WI38 (cell line): Measurements from ENCODE around the gene ZBP1.

Source experiments
- H3K4me3 ChIP-seq: 2 replicates; pipeline ENCODE4 v1.5.1; 2011; ENCODE audit warnings: low read depth, mild to moderate bottlenecking, control low read depth, low read length
- TF ChIP-seq, protein P1 (sequence below): IDR thresholded peaks from 2 replicates; pipeline ENCODE4 v1.5.1; 2012; ENCODE audit warnings: low read depth, mild to moderate bottlenecking, control low read depth, low read length

ZBP1 gene

GRCh38 chr20:57598060-57598459, 22.2 kb downstream of the ZBP1 start:
- TF ChIP-seq, protein P1, sequence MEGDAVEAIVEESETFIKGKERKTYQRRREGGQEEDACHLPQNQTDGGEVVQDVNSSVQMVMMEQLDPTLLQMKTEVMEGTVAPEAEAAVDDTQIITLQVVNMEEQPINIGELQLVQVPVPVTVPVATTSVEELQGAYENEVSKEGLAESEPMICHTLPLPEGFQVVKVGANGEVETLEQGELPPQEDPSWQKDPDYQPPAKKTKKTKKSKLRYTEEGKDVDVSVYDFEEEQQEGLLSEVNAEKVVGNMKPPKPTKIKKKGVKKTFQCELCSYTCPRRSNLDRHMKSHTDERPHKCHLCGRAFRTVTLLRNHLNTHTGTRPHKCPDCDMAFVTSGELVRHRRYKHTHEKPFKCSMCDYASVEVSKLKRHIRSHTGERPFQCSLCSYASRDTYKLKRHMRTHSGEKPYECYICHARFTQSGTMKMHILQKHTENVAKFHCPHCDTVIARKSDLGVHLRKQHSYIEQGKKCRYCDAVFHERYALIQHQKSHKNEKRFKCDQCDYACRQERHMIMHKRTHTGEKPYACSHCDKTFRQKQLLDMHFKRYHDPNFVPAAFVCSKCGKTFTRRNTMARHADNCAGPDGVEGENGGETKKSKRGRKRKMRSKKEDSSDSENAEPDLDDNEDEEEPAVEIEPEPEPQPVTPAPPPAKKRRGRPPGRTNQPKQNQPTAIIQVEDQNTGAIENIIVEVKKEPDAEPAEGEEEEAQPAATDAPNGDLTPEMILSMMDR, result no peak
- H3K4me3 ChIP-seq, result no peak overlapping the region

DNA sequence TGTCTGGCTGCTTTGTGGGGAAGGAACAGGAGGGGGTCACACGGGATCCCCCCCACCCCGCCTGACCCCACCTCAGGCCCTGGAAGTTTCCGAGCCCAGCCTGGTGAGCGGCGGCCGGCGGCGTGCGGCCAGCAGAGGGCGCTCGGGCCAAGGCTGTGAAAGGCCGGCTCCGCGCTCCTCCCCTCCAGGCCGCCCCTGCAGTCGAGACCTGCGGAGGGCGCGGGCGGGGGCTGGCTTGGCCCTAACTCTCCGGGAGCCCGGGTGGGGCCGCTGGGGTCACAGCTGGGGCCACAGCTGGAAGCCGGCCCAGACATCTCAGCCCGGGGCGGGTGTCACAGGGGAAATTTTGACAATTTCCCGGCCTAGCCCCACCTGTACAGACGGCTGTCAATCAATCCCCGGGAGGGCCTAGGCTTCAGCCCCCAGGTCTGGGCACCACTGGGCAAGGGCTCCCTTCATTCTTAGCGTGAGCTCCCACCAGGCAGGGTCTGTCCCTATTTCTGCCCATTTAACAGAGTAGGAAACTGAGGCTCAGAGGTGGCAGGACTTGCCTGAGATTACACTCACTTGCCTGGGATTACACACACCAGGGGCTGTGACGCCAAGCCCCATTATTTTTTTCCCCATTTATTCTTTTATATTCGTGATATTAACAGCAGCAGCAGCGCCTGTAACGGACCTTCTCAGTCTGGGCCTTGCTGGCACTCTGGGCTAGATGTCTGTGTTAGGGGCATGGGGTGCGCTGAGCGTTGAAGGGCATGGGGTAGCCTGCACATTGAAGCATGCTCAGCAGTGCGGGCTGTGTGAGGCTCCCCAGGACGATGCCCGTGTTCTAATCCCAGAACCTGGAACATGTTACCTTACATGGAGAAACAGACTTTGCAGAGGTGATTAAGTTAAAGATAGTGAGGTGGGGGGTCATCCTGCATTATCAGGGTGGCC, 23.0 kb downstream of the ZBP1 start:
- TF ChIP-seq, protein P1, result peak; percentile 70
- H3K4me3 ChIP-seq, result no peak overlapping the region

- TF ChIP-seq, protein P1, result no peak
- H3K4me3 ChIP-seq, result no peak overlapping the region
These were observed 23.9 kb downstream of the ZBP1 start for GRCh38 chr20:57596358-57596757.

- H3K4me3 ChIP-seq, result no peak overlapping the region
- TF ChIP-seq, protein P1, result no peak
These were observed 24.9 kb downstream of the ZBP1 start for GRCh38 chr20:57595041-57596030.

DNA sequence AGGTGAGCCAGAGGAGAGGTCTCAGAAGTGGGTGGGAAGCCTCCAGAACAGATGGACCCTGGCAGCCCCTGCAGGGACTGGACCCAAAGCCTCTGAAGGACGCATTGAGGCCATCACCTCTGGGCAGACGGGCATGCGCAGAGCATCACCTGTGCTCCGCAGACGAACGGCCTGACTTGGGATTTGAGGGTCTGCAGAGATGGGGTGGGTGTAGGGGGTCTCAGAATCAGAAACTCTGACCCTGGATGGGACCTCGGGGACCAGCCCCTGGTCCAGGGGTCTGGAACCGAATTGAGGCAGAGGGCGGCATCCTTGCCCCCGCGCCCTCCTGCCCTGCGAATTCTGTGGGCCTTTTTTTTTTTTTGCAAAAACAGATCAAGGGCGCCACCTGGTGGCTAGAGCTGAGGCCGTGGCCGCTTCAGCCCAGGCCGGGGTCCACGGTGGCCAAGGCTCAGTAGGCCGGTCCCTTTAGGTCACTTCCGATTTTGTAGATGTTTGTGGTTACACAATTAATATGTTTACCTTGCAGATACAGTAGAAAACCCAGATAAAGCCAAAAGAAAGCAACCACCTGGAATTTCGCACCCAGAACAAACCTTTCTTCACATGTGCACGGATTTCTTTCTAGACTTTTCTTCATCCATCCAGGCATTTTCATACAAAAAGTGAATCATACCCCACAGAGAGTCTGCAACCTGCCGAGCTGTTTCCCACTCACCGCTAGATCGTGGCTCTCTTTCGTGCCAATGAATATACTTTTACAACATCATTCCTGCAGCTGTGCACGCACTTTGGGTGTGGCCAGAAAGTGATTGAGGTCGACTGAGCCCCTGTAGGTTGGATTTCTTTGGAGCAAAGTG, 25.9 kb downstream of the ZBP1 start:
- H3K4me3 ChIP-seq, result no peak overlapping the region
- TF ChIP-seq, protein P1, result peak; percentile 73

DNA sequence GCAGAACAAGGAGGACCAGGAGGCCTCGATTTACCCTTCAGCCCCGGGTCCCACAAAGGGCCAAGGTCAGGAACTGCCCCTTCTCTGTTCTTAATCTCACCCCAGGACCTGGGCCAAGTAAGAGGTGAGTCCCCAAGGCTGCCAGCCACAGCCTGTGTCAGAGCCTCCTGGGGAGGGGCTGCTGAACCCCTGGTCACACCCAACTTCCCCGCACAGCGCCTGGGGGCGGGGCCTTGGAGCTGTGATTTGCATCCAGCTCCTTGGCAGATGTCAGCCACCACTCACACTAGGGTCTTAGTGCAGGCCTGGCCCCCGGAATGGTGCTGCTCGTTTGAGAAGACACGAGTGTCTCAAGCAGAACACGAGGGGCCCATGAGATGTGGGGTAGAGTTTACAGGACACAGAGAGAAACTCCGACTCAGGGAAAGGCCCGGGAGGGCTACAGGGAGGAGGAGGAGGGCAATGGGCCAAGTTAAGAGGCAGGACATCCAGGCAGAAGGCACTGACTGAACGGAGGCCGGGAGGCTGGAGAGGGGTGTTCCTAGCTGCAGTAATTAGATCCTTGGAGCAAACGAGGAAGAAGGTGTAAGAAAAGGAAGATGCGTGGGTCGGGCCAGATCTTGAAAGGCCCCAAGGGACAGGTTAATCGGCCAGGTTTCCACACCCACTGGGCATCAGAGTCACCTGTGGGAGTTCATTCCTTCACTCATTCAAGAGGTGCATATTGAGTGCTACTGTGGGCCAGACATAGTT, 26.9 kb downstream of the ZBP1 start:
- H3K4me3 ChIP-seq, result no peak overlapping the region
- TF ChIP-seq, protein P1, result no peak
